Measurements from ENCODE around the gene AKAP13.

GRCh38 chr15:85702321-85703101, 322.1 kb downstream of the AKAP13 start:
- TF ChIP-seq CTCF (IDR thresholded peaks at IDR 0.05), result no peak
- TF ChIP-seq POLR2A (IDR thresholded peaks at IDR 0.05), result peak in 1 of 2 donors; percentile 8

Data from uterus (tissue), 2 donors.